Measurements from ENCODE around the gene SELENOP.

Gene SELENOP

GRCh38 chr5:42753099-42753498 lies 58.6 kb downstream of the SELENOP start:
- no peak for TF ChIP-seq ZFP30 (CRISPR knock-in tag; IDR thresholded peaks at IDR 0.05)
- TF ChIP-seq, protein P1, sequence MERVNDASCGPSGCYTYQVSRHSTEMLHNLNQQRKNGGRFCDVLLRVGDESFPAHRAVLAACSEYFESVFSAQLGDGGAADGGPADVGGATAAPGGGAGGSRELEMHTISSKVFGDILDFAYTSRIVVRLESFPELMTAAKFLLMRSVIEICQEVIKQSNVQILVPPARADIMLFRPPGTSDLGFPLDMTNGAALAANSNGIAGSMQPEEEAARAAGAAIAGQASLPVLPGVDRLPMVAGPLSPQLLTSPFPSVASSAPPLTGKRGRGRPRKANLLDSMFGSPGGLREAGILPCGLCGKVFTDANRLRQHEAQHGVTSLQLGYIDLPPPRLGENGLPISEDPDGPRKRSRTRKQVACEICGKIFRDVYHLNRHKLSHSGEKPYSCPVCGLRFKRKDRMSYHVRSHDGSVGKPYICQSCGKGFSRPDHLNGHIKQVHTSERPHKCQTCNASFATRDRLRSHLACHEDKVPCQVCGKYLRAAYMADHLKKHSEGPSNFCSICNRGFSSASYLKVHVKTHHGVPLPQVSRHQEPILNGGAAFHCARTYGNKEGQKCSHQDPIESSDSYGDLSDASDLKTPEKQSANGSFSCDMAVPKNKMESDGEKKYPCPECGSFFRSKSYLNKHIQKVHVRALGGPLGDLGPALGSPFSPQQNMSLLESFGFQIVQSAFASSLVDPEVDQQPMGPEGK (CRISPR knock-in tag; IDR thresholded peaks at IDR 0.05; ENCODE audit: borderline replicate concordance), result no peak
- no peak for ATAC-seq

DNA sequence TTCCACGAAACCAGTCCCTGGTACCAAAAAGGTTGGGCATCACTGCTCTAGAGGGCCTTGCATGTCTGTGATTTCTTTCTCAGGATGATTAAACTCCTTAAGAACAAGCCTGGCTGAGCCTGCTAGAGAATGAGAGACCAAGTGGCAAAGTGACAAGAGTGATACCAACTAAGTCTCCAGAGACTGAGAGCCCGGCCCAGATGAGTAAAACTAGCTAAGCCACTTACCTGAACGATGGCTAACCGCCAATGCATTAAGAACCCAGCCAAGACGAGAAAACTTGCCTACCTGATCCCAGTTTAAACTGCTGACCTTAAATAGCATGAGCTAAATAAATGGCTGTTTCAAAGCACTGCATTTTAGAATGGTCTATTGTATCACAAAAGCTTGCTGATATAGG lies 60.6 kb downstream of the SELENOP start:
- TF ChIP-seq BACH2 (CRISPR knock-in tag; IDR thresholded peaks at IDR 0.05; ENCODE audit: borderline replicate concordance) (no peak), CSRNP3 (CRISPR knock-in tag; IDR thresholded peaks at IDR 0.05) (no peak), ZNF70 (CRISPR knock-in tag; IDR thresholded peaks at IDR 0.05) (no peak), ZNF8 (CRISPR knock-in tag; IDR thresholded peaks at IDR 0.05) (no peak), ISL1 (CRISPR knock-in tag; IDR thresholded peaks at IDR 0.05) (no peak), PPARA (CRISPR knock-in tag; IDR thresholded peaks at IDR 0.05; ENCODE audit: borderline replicate concordance) (no peak), ZFP3 (CRISPR knock-in tag; IDR thresholded peaks at IDR 0.05) (no peak), GLIS3 (CRISPR knock-in tag; IDR thresholded peaks at IDR 0.05) (no peak), ZNF565 (CRISPR knock-in tag; conservative IDR thresholded peaks at IDR 0.05; ENCODE audit: low read depth) (no peak), CSDC2 (CRISPR knock-in tag; IDR thresholded peaks at IDR 0.05) (no peak), ZC3H10 (CRISPR knock-in tag; IDR thresholded peaks at IDR 0.05) (no peak), RARB (CRISPR knock-in tag; IDR thresholded peaks at IDR 0.05) (no peak), ARNTL (CRISPR knock-in tag; IDR thresholded peaks at IDR 0.05; ENCODE audit: borderline replicate concordance, low read depth) (no peak), SNAI2 (CRISPR knock-in tag; IDR thresholded peaks at IDR 0.05) (no peak), OSR1 (CRISPR knock-in tag; IDR thresholded peaks at IDR 0.05) (no peak)
- TF ChIP-seq, protein P2, sequence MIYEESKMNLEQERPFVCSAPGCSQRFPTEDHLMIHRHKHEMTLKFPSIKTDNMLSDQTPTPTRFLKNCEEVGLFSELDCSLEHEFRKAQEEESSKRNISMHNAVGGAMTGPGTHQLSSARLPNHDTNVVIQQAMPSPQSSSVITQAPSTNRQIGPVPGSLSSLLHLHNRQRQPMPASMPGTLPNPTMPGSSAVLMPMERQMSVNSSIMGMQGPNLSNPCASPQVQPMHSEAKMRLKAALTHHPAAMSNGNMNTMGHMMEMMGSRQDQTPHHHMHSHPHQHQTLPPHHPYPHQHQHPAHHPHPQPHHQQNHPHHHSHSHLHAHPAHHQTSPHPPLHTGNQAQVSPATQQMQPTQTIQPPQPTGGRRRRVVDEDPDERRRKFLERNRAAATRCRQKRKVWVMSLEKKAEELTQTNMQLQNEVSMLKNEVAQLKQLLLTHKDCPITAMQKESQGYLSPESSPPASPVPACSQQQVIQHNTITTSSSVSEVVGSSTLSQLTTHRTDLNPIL (CRISPR knock-in tag; IDR thresholded peaks at IDR 0.05; ENCODE audit: low read depth), result no peak
- TF ChIP-seq, protein P1 (CRISPR knock-in tag; IDR thresholded peaks at IDR 0.05; ENCODE audit: borderline replicate concordance), result no peak
- TF ChIP-seq, protein P3, sequence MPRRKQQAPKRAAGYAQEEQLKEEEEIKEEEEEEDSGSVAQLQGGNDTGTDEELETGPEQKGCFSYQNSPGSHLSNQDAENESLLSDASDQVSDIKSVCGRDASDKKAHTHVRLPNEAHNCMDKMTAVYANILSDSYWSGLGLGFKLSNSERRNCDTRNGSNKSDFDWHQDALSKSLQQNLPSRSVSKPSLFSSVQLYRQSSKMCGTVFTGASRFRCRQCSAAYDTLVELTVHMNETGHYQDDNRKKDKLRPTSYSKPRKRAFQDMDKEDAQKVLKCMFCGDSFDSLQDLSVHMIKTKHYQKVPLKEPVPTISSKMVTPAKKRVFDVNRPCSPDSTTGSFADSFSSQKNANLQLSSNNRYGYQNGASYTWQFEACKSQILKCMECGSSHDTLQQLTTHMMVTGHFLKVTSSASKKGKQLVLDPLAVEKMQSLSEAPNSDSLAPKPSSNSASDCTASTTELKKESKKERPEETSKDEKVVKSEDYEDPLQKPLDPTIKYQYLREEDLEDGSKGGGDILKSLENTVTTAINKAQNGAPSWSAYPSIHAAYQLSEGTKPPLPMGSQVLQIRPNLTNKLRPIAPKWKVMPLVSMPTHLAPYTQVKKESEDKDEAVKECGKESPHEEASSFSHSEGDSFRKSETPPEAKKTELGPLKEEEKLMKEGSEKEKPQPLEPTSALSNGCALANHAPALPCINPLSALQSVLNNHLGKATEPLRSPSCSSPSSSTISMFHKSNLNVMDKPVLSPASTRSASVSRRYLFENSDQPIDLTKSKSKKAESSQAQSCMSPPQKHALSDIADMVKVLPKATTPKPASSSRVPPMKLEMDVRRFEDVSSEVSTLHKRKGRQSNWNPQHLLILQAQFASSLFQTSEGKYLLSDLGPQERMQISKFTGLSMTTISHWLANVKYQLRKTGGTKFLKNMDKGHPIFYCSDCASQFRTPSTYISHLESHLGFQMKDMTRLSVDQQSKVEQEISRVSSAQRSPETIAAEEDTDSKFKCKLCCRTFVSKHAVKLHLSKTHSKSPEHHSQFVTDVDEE (CRISPR knock-in tag; IDR thresholded peaks at IDR 0.05), result no peak
- ATAC-seq, result no peak

DNA sequence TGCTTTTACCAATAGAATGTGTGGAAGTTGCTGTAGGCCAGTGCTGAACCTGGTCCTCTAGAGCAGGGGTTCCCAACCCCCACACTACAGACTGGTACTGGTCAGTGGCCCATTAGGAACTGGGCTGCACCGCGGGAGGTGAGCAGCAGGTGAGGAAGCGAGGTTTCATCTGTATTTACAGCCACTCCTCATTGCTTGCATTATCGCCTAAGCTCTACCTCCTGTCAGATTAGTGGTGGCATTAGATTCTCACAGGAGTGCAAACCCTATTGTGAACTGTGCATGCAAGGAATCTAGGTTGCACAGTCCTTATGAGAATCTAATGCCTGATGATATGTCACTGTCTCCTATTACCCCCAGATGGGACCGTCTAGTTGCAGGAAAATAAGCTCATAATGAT lies 61.2 kb downstream of the SELENOP start:
- TF ChIP-seq ZFP3 (CRISPR knock-in tag; IDR thresholded peaks at IDR 0.05) (no peak), GLIS3 (CRISPR knock-in tag; IDR thresholded peaks at IDR 0.05) (no peak), OSR1 (CRISPR knock-in tag; IDR thresholded peaks at IDR 0.05) (no peak), ESRRG (CRISPR knock-in tag; IDR thresholded peaks at IDR 0.05) (no peak), ZFP30 (CRISPR knock-in tag; IDR thresholded peaks at IDR 0.05) (no peak)
- TF ChIP-seq, protein P2 (CRISPR knock-in tag; IDR thresholded peaks at IDR 0.05; ENCODE audit: low read depth), result no peak
- ATAC-seq, result no peak
